Measurements from ENCODE around the gene CSTB.

Gene CSTB

DNA sequence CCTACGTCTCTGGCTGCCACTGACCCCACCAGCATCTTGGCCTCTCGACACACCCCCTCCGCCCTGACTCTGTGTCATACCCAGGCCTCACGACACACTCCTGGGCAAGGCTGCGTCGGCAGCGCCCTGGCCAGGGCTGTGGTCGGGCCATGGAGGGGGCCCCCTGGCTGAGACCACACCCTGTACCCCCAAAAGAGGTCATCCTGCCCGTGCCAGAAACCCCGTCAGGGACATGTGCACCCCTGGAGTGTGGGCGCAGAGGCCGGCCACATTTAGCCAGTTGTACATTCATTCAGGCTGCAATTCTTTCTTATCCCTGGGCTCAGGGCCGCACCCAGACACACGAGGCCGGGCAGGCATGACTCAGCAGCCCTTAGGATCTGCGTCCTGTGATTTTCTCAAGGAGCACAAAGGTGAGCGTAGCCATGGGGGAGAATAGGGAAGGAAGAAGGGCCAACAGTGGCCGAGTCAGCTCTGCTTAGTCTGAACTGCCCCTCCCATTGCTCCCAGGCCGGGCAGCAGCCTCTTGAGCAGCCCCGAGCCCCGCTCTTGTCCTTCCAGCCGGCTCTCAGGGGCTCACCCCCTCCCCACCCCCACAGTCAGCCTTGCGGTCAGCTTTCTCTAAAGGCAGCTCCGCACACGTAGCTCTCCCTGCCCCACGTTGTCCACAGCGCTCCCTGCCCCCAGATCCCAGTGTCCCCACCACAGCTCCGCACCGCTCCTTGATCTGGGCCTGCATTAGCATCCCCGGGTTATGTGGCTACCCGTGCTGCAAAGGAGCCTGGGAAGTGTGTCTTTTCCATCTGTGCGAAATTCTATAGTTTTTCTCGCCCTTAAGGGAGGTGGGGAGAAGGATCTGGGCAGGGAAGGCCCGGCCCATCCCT lies 7.9 kb downstream of the CSTB start (continued):
- TF ChIP-seq PRDM1 (tag by site-specific recombination; IDR thresholded peaks at IDR 0.05) = no peak
- TF ChIP-seq ZNF600 (tag by site-specific recombination; IDR thresholded peaks at IDR 0.05) = 0 out of 2 replicates have a peak, but pooled peaks have one; percentile 52
- no peak for TF ChIP-seq ZNF302 (tag by site-specific recombination; IDR thresholded peaks at IDR 0.05; ENCODE audit: low read depth)
- TF ChIP-seq, protein P1, sequence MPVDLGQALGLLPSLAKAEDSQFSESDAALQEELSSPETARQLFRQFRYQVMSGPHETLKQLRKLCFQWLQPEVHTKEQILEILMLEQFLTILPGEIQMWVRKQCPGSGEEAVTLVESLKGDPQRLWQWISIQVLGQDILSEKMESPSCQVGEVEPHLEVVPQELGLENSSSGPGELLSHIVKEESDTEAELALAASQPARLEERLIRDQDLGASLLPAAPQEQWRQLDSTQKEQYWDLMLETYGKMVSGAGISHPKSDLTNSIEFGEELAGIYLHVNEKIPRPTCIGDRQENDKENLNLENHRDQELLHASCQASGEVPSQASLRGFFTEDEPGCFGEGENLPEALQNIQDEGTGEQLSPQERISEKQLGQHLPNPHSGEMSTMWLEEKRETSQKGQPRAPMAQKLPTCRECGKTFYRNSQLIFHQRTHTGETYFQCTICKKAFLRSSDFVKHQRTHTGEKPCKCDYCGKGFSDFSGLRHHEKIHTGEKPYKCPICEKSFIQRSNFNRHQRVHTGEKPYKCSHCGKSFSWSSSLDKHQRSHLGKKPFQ (tag by site-specific recombination; IDR thresholded peaks at IDR 0.05) = no peak
- TF ChIP-seq TRIM28 (IDR thresholded peaks at IDR 0.05; ENCODE audit: borderline replicate concordance, low read length) = no peak
- no peak for TF ChIP-seq ZNF155 (tag by site-specific recombination; IDR thresholded peaks at IDR 0.05)
- no peak for TF ChIP-seq ZNF248 (tag by site-specific recombination; IDR thresholded peaks at IDR 0.05)
- TF ChIP-seq KLF9 (tag by site-specific recombination; IDR thresholded peaks at IDR 0.05; ENCODE audit: low read depth) = 0 out of 2 replicates have a peak, but pooled peaks have one; percentile 7
- TF ChIP-seq ZNF37A (tag by site-specific recombination; IDR thresholded peaks at IDR 0.05) = no peak

DNA sequence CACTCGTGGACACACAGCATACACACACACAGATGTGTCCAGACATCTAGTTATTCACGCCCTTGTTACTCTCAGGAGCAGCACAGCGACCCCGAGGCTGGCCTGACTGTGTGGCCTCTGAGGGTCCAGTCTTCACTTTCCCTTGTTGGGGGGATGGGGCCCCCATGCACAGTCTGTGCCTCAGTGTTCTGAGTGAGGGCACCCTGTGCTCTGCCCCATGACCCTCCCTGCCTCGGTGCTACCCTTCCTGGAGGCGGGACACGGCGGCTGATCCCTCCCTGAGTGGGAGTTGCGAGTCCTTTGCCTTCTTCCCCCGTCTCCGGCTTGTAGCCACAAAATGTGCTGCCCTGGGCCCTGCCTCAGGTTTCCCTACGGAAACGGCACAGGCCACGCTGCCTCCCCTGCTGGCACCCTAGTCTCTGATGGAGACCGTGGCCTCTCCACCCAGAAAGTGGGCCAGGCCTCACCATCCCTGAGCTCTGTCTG lies 8.6 kb downstream of the CSTB start:
- peaks cover 0 to 8% of the 10 kb centered on the region in 2 experiments; a peak in 1 of 3 replicates for H3K36me3 ChIP-seq (ENCODE audit: control insufficient read depth in 2 of 2, insufficient read depth in 1 of 2, low read length in 2 of 2)
- H3K9me3 ChIP-seq (ENCODE audit: control insufficient read depth, insufficient read depth, low read depth, low read length) = no peaks in the 10 kb centered on the region
- POLR2A ChIA-PET = no interaction called here
- no peak for TF ChIP-seq ZNF132 (tag by site-specific recombination; IDR thresholded peaks at IDR 0.05; ENCODE audit: borderline replicate concordance)
- TF ChIP-seq ZFHX2 (tag by site-specific recombination; conservative IDR thresholded peaks at IDR 0.05) = peak; percentile 44; the same call in 1 of the 2 replicates
- no peak for TF ChIP-seq ZBTB17 (tag by site-specific recombination; IDR thresholded peaks at IDR 0.05)
- TF ChIP-seq EGR2 (tag by site-specific recombination; IDR thresholded peaks at IDR 0.05; ENCODE audit: low read depth) = peak; percentile 52
- TF ChIP-seq SP2 (tag by site-specific recombination; IDR thresholded peaks at IDR 0.05) = peak; percentile 41
- TF ChIP-seq KLF9 (tag by site-specific recombination; IDR thresholded peaks at IDR 0.05; ENCODE audit: low read depth) = peak; percentile 46; the same call in 1 of the 2 replicates
- H3K4me1 ChIP-seq (ENCODE audit: control insufficient read depth, insufficient read depth, low read length) = no peaks in the 10 kb centered on the region
- no peak overlapping the region for H3K27ac ChIP-seq (ENCODE audit: extremely low read depth, low read depth, low read length)
- H3K4me3 ChIP-seq (ENCODE audit: low read depth, low read length) = no peak overlapping the region
- CTCF ChIA-PET = interaction anchor here (1.7 kb wide), 1 partner anchor 23 kb away, joined by 5 read pairs; the partner anchor contains the start of gene RRP1

DNA sequence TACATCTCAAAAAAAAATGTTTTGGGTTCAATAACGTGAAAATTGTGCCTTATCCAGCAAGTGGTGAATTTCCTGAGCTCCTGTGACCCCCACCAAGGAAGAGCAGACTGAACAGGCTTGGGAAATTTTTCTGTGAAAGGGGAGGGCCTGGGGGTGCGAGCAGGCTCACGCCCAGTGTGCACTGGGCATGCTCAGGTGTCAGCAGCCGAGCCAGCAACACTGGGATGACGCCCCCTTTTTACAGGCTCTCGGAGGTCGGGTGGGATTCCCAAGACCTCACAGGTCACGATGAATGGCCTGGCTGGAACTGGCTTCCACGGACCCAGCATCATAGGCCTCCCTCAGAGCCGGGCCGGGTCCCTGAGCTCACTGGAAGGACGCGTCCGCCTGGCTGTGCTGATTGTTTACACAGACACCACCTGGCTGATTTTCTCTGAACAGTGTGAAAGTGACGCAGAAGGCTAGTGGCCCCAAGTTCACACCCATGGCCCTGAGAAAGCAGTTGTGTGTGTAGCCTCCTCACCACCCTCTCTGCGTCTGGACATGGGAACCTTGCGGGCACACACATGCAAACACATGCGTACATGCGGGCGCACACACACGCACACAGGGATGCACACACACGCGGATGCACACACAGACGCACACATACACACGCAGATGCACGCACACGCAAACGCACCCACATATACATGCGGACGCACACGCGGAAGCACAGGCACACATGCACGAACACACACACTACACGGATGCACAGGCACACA lies 9.2 kb downstream of the CSTB start:
- POLR2A ChIA-PET = interaction anchor here (1.2 kb wide), 1 partner anchor 34 kb away, joined by 4 read pairs; no protein-coding TSS in a partner anchor
- peaks cover 0 to 15% of the 10 kb centered on the region in 2 experiments; a peak in 1 of 3 replicates for H3K36me3 ChIP-seq (ENCODE audit: control insufficient read depth in 2 of 2, insufficient read depth in 1 of 2, low read length in 2 of 2)
- H3K27ac ChIP-seq (ENCODE audit: extremely low read depth, low read depth, low read length) = no peak overlapping the region
- TF ChIP-seq, protein P1 (tag by site-specific recombination; IDR thresholded peaks at IDR 0.05) = peak; percentile 86
- TF ChIP-seq ZNF132 (tag by site-specific recombination; IDR thresholded peaks at IDR 0.05; ENCODE audit: borderline replicate concordance) (no peak), ZFP41 (tag by site-specific recombination; IDR thresholded peaks at IDR 0.05; ENCODE audit: borderline replicate concordance) (no peak), ZNF138 (tag by site-specific recombination; IDR thresholded peaks at IDR 0.05; ENCODE audit: borderline replicate concordance) (no peak), ZNF112 (tag by site-specific recombination; IDR thresholded peaks at IDR 0.05) (no peak), HOXD13 (CRISPR knock-in tag; IDR thresholded peaks at IDR 0.05; ENCODE audit: borderline replicate concordance) (no peak), ZBTB1 (tag by site-specific recombination; IDR thresholded peaks at IDR 0.05) (no peak)
- TF ChIP-seq, protein P2, sequence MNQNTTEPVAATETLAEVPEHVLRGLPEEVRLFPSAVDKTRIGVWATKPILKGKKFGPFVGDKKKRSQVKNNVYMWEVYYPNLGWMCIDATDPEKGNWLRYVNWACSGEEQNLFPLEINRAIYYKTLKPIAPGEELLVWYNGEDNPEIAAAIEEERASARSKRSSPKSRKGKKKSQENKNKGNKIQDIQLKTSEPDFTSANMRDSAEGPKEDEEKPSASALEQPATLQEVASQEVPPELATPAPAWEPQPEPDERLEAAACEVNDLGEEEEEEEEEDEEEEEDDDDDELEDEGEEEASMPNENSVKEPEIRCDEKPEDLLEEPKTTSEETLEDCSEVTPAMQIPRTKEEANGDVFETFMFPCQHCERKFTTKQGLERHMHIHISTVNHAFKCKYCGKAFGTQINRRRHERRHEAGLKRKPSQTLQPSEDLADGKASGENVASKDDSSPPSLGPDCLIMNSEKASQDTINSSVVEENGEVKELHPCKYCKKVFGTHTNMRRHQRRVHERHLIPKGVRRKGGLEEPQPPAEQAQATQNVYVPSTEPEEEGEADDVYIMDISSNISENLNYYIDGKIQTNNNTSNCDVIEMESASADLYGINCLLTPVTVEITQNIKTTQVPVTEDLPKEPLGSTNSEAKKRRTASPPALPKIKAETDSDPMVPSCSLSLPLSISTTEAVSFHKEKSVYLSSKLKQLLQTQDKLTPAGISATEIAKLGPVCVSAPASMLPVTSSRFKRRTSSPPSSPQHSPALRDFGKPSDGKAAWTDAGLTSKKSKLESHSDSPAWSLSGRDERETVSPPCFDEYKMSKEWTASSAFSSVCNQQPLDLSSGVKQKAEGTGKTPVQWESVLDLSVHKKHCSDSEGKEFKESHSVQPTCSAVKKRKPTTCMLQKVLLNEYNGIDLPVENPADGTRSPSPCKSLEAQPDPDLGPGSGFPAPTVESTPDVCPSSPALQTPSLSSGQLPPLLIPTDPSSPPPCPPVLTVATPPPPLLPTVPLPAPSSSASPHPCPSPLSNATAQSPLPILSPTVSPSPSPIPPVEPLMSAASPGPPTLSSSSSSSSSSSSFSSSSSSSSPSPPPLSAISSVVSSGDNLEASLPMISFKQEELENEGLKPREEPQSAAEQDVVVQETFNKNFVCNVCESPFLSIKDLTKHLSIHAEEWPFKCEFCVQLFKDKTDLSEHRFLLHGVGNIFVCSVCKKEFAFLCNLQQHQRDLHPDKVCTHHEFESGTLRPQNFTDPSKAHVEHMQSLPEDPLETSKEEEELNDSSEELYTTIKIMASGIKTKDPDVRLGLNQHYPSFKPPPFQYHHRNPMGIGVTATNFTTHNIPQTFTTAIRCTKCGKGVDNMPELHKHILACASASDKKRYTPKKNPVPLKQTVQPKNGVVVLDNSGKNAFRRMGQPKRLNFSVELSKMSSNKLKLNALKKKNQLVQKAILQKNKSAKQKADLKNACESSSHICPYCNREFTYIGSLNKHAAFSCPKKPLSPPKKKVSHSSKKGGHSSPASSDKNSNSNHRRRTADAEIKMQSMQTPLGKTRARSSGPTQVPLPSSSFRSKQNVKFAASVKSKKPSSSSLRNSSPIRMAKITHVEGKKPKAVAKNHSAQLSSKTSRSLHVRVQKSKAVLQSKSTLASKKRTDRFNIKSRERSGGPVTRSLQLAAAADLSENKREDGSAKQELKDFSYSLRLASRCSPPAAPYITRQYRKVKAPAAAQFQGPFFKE (tag by site-specific recombination; IDR thresholded peaks at IDR 0.05; ENCODE audit: borderline replicate concordance) = no peak

More for the DNA sequence above, 9.2 kb downstream of the CSTB start:
- CTCF ChIA-PET = interaction anchor here (0.7 kb wide), 1 partner anchor 43 kb away, joined by 3 read pairs; no protein-coding TSS in a partner anchor
- H3K4me3 ChIP-seq (ENCODE audit: low read depth, low read length) = no peak overlapping the region
- no peaks in the 10 kb centered on the region for H3K4me1 ChIP-seq (ENCODE audit: control insufficient read depth, insufficient read depth, low read length)
- no peaks in the 10 kb centered on the region for H3K9me3 ChIP-seq (ENCODE audit: control insufficient read depth, insufficient read depth, low read depth, low read length)
